ENCODE results near the gene CCDC149. TPM values are rescaled to one million over a fixed set of nuclear protein-coding genes. Genes with fewer than 3 reads are reported as not detected.

CCDC149 gene
- total RNA-seq, 1 experiment from 2014 or later, result 3.6 TPM

DNA sequence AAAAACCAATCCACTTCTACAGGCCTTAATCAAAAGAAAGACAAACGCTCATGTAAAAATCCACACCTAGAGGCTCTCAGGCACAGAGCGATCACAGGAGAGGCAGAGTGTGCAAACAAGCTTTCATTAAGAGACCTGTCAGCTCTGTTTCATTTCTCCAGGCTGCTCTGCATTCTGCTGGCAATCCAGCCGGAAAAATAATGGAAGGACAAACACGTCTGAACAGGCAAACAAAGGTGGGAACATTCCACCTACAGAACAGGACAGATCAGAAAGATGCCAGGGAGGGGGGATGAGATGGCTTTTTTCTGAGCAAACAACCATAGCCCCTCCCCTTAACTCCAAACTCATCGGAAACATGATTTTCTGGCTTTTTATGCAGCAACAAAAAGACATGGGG, 107.8 kb downstream of the CCDC149 start:
- no peak for DNase-seq (ENCODE audit: low read depth, low spot score)
- no TSS peak for BruUV-seq (replicated peaks)
- no peak overlapping the region for H3K27ac ChIP-seq (ENCODE audit: low read length)
- ChIA-PET CTCF (no interaction called here), POLR2A (no interaction called here)
- intact Hi-C loops (cut with micrococcal nuclease; ENCODE audit: unreplicated experiment) (no loop called here), in situ Hi-C loops (cut with HindIII; ENCODE audit: low pct_unique_long_range_greater_than_20kb, low sequenced_read_pairs) (no loop called here)
- no peak for TF ChIP-seq SIN3A (IDR thresholded peaks at IDR 0.05; ENCODE audit: borderline replicate concordance, insufficient read depth, low read depth, low read length)
- TF ChIP-seq POLR2AphosphoS5 (IDR thresholded peaks at IDR 0.05; ENCODE audit: low read depth, low read length), result no peak
- TF ChIP-seq, protein P1, sequence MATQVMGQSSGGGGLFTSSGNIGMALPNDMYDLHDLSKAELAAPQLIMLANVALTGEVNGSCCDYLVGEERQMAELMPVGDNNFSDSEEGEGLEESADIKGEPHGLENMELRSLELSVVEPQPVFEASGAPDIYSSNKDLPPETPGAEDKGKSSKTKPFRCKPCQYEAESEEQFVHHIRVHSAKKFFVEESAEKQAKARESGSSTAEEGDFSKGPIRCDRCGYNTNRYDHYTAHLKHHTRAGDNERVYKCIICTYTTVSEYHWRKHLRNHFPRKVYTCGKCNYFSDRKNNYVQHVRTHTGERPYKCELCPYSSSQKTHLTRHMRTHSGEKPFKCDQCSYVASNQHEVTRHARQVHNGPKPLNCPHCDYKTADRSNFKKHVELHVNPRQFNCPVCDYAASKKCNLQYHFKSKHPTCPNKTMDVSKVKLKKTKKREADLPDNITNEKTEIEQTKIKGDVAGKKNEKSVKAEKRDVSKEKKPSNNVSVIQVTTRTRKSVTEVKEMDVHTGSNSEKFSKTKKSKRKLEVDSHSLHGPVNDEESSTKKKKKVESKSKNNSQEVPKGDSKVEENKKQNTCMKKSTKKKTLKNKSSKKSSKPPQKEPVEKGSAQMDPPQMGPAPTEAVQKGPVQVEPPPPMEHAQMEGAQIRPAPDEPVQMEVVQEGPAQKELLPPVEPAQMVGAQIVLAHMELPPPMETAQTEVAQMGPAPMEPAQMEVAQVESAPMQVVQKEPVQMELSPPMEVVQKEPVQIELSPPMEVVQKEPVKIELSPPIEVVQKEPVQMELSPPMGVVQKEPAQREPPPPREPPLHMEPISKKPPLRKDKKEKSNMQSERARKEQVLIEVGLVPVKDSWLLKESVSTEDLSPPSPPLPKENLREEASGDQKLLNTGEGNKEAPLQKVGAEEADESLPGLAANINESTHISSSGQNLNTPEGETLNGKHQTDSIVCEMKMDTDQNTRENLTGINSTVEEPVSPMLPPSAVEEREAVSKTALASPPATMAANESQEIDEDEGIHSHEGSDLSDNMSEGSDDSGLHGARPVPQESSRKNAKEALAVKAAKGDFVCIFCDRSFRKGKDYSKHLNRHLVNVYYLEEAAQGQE (IDR thresholded peaks at IDR 0.05; ENCODE audit: insufficient read depth in 1 of 2, low read depth in 2 of 2, low read length in 1 of 2), result no peak
- TF ChIP-seq, protein P2, sequence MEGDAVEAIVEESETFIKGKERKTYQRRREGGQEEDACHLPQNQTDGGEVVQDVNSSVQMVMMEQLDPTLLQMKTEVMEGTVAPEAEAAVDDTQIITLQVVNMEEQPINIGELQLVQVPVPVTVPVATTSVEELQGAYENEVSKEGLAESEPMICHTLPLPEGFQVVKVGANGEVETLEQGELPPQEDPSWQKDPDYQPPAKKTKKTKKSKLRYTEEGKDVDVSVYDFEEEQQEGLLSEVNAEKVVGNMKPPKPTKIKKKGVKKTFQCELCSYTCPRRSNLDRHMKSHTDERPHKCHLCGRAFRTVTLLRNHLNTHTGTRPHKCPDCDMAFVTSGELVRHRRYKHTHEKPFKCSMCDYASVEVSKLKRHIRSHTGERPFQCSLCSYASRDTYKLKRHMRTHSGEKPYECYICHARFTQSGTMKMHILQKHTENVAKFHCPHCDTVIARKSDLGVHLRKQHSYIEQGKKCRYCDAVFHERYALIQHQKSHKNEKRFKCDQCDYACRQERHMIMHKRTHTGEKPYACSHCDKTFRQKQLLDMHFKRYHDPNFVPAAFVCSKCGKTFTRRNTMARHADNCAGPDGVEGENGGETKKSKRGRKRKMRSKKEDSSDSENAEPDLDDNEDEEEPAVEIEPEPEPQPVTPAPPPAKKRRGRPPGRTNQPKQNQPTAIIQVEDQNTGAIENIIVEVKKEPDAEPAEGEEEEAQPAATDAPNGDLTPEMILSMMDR (IDR thresholded peaks at IDR 0.05), result no peak
- no peak for TF ChIP-seq TCF7L2 (IDR thresholded peaks at IDR 0.05; ENCODE audit: low read depth, low read length)
- no peak overlapping the region for H3K4me3 ChIP-seq (ENCODE audit: low read depth in 2 of 2, low read length in 2 of 2)
- no peaks in the 10 kb centered on the region for H3K4me1 ChIP-seq (ENCODE audit: control insufficient read depth, insufficient read depth, low read length)
- no peaks in the 10 kb centered on the region for H3K36me3 ChIP-seq (ENCODE audit: control insufficient read depth, insufficient read depth, low read length)
- H3K27me3 ChIP-seq (ENCODE audit: control insufficient read depth, insufficient read depth, low read length), result no peaks in the 10 kb centered on the region
- no peak for ATAC-seq
- H3K9me3 ChIP-seq (ENCODE audit: control insufficient read depth, insufficient read depth, low read depth, low read length), result no peaks in the 10 kb centered on the region

DNA sequence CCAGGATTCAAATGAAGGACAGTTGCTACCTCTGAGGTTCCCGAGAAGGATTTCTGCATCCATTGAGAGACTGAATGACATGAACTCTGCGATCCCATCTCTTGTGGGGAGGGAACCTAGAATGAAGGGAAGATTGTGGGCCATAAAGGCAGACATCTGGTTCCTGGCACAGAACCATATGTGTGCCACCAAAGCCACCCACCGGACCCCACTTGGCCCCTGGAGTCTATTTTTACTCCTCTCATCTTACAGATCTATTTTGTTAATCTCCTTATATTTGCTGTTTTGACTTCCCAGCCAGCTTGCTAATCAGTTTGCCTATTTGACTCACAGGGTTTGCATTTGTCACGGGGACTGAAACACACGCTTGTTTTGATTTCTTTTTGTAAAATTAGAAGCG, 110.2 kb downstream of the CCDC149 start:
- Histone ChIP-seq H3K4me1 (ENCODE audit: control insufficient read depth, insufficient read depth, low read length) (no peaks in the 10 kb centered on the region), H3K4me3 (ENCODE audit: low read depth in 2 of 2, low read length in 2 of 2) (no peak overlapping the region), H3K36me3 (ENCODE audit: control insufficient read depth, insufficient read depth, low read length) (no peaks in the 10 kb centered on the region), H3K27me3 (ENCODE audit: control insufficient read depth, insufficient read depth, low read length) (no peaks in the 10 kb centered on the region), H3K9me3 (ENCODE audit: control insufficient read depth, insufficient read depth, low read depth, low read length) (no peaks in the 10 kb centered on the region), H3K27ac (ENCODE audit: low read length) (no peak overlapping the region)
- DNase-seq (ENCODE audit: low read depth, low spot score) (no peak), ATAC-seq (no peak)
- in situ Hi-C loops (cut with HindIII; ENCODE audit: low pct_unique_long_range_greater_than_20kb, low sequenced_read_pairs), result no loop called here
- ChIA-PET POLR2A (interaction anchor here (0.5 kb wide), 1 partner anchor 10 kb away, joined by 4 read pairs; no protein-coding TSS in a partner anchor), CTCF (no interaction called here)
- TF ChIP-seq, protein P1 (IDR thresholded peaks at IDR 0.05; ENCODE audit: insufficient read depth in 1 of 2, low read depth in 2 of 2, low read length in 1 of 2), result no peak
- TF ChIP-seq, protein P2 (IDR thresholded peaks at IDR 0.05), result no peak
- TF ChIP-seq TCF7L2 (IDR thresholded peaks at IDR 0.05; ENCODE audit: low read depth, low read length) (no peak), POLR2AphosphoS5 (IDR thresholded peaks at IDR 0.05; ENCODE audit: low read depth, low read length) (no peak), SIN3A (IDR thresholded peaks at IDR 0.05; ENCODE audit: borderline replicate concordance, insufficient read depth, low read depth, low read length) (no peak)
- no TSS peak for BruUV-seq (replicated peaks)
- intact Hi-C loops (cut with micrococcal nuclease; ENCODE audit: unreplicated experiment), result no loop called here

Data from Panc1 (cell line).